NCI-H1105 (cell line): Measurements from ENCODE around the gene DNM3.
"Not testable (repeated sequence)": the region's sequence is repeated elsewhere in the genome, so short reads cannot be mapped to it uniquely, and the experiment has no call there.

Source experiments
- DNase-seq: peaks from one replicate; lab custom pipeline; 2025; lab: John Stamatoyannopoulos, UW

DNM3 gene

DNA sequence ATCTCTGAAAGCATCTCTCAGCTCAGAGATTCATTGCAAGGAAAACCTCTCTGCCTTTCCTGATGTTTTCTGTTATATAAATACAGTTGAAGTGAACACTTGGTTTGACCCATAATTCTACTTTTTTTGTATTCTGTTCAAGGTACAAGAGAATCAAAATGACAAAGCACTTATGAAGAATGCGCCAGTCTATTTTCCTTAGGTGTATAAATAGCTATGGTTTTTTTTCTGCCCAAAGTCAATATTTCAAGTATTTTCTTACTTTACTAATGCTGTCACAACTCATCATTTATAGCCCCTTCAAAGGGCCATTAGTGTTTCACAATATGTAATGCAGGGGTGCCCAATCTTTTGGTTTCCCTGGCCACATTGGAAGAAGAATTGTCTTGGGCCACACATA is 436.7 kb downstream of the DNM3 start:
- DNase-seq: no peak

GRCh38 chr1:172278478-172278877 is 437.2 kb downstream of the DNM3 start:
- no peak for DNase-seq

DNA sequence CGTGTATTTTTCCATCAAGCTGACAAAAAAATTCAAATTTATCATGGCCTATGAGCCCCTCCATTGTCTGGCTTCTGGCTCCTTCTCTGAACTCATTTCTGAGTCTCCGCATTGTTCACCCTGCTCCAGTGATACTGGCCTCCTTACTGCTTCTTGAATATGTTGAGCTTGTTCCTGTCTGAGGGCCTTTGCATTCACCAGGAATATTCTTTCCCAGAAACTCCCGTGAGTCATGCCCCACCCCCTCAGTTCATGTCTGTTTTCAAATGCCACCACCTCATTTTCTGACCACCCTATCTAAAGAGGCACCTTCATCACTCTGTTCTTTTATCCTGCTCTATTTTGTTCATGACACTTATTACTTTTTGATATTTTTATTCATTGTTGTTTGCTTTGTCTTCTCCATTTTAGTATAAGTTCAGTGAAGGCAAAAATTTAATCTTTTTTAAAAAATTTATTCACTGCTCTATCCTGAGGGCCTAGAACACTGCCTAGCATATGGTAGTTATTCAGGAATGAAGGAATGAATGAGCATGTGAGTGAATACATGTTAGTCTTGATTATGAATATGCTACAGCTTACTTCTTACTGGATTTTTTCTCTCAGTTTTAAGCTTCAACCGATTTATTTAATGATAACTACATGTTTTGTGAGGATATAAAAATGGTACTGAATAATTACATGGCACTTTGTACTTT is 438.8 kb downstream of the DNM3 start:
- DNase-seq: no peak

GRCh38 chr1:172283766-172284165 is 442.5 kb downstream of the DNM3 start:
- DNase-seq: no peak

DNA sequence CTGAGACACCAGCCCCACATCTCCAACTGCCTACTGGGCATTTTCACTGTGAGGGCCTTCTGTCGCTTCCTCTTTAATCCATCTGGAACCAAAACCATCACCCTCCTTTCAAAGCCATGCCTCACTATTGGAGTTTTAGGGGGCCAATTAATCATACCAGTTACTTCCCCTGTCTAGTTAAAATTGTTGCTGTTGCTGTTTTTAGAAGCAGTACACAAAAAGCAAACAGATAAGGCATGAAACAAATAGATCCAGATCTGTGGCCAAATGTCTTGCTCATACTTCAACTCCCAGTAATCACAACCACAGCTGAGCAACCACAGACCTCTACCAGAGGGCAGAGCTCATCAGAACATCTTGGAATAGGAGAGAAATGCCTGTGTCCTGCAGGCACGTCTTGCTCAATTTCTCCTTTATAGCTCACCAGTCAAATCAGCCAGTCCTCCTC is 445.4 kb downstream of the DNM3 start:
- no peak for DNase-seq

DNA sequence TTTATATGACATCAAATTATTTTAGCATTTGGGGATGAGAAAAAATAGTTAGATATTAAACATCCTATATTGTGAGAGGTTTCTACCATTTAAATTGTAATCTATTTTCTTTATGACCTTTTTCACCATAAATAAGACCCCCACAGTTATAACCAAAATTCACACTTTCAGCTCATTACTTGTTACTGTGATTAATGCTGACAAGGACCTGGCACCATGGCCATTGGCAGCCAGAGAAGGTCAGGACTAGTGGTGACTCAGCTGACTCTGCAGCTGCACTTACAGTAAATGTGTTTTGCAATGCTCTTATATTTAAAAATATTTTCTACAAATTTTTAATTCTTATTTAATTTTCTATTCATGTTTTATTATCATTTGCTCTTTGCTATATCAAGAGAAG is 445.9 kb downstream of the DNM3 start:
- no peak for DNase-seq

DNA sequence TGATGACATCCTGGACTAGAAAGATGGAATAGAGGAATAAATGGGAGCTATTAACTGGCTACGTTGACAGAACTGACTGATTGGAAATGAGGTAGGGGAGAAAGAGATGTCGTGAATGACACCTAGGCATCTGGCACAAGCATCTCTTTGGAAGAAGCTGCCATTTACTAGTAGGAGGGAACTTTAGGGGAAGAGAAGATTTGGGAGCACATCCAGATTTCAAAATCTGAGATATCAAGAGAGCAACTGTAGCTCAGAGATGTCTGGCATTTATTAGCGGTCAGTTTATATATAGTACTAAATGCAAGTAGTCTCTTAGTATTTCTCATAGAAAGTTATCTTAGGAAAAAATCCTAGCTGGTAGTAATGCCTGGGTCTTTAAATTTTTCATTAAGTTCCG is 447.3 kb downstream of the DNM3 start:
- no peak for DNase-seq

DNA sequence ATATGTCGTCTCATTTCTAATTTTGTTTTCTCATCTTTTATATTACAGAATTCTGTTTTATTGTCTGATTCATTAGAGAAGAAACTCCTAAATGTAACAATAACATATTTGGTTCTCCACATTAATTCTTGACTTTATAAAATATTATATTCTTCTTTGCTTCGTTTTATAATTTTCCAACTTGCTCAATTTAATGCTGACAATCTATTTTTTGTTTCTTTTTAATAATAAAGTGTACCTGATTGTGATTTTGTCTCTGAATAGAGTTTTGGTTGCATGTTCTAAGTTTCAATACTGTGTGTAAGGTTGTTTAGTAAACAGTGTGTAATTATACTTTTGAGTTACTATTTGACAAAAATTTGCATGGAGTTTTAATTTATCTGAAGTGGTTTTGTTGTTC is 448.1 kb downstream of the DNM3 start:
- DNase-seq: no peak

DNA sequence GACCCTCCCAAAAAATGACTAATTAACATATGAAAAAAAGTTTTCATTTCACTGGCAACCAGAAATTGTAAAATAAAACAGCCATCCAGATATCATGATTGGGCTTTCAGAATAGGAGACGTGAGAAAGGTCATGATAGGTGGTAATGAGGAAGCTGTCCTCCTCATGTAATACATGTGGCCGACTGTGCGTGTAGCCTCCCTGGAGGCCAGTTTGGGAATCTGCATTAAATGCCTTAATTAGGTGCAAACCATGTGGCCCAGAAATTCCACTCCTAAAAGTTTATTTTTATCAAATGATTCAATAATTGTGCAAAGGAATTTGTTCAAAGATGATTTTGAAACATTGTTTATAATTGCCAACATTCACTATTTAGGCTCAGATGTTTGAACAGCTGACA is 451.5 kb downstream of the DNM3 start:
- DNase-seq: no peak

DNA sequence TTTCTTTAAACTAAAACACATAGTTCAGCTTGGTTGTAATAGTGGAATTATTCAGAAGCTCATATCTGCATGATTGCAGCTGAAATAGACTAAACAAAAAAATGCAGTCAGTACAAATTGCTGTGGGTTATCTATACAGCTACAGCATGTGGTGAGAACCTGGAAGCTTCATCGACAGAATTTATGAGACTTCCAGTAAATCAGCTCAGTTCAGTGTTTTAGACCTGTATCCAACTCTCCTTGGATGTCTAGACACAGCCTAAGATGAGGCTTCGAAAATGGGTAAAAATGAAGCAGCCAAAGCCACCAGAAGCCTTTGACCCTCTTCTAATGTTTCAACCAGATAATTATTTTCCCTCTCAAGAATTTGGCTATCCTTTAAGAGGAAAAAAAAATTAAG is 452.1 kb downstream of the DNM3 start:
- DNase-seq: no peak

- no peak for DNase-seq
These were observed 456.8 kb downstream of the DNM3 start for GRCh38 chr1:172298141-172298540.

DNA sequence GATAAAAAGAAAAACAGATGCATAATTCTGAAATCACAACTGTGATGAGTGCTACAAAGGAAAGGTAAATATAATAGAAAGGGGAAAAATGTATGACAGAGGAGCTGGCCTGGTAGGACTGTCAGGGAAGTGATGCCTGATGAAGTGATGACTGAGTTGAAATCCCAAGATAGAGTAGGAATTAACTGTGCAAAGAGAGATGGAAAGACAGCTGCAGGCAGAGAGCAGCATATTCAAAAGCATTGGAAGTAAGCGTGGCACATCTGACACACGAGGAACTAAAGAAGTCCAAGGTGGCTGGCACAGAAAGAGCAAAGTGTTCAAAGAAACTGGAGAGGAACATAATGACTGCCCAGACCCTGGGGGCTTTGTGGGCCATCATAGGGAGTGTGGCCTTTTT is 457.6 kb downstream of the DNM3 start:
- DNase-seq: no peak

- no peak for DNase-seq
These were observed 458.2 kb downstream of the DNM3 start for GRCh38 chr1:172299515-172299914.

DNA sequence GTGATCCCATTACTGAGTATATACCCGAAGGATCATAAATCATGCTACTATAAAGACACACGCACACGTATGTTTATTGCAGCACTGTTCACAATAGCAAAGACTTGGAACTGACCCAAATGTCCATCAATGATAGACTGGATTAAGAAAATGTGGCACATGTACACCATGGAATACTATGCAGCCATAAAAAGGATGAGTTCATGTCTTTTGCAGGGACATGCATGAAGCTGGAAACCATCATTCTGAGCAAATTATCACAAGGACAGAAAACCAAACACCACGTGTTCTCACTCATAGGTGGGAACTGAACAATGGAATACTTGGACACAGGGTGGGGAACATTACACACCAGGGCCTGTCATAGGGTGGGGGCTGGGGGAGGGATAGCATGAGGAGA is 466.2 kb downstream of the DNM3 start:
- not testable (repeated sequence) for DNase-seq

- DNase-seq: no peak
These were observed 466.8 kb downstream of the DNM3 start for GRCh38 chr1:172308142-172308541.

DNA sequence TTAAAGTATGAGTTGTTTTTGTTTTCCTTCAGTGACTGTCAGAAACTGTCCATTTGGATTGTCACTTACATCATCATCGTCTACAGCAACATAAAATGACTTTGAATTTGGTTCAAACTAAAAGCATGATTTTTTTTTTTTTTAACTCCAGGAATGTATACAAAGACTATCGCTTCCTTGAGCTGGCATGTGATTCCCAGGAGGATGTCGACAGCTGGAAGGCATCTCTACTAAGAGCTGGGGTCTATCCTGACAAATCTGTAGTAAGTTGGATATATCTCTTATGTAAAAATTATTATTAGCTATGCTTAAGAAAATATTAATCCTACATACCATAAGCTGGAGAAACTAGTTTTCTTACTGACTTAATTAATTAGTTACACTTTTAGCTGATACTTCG is 467.3 kb downstream of the DNM3 start:
- DNase-seq: no peak

DNA sequence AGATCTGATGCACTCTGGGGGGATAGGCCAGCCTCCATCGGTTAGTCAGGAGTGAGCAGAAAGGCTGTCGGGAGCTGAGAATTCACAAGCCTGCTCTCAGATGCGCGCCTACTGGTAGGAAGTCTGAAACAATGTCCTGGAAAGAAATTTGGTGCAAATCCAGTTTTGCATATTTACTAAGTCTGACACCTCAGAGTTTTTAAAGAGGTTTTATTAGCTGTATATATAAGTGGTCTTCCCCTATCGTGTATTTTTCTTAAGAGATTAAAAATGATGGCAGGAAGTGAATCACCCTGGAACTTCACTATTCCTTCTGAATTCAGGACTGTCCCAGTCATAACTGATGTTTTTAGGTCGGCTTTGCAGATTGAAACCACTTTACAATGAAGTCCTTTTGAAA is 479.4 kb downstream of the DNM3 start:
- DNase-seq: no peak

DNA sequence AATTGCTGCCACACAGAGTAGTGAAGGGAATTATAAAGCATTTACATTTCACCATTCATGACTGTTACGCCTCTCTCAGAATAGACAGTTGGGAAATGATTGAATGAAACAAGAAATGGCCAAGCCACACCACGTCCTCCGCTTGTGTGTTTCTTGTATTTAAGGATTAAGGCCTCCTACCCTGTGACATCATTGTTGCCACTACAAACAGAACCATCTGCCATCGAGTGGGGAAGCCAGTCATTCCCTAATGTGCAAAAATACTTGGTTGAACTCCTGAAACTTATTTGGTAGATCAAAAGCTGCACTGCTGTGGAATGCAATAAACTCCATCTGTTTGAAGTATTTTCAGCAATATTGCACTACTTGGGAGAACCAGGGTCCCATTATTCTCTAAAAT is 480.2 kb downstream of the DNM3 start:
- DNase-seq: no peak

DNA sequence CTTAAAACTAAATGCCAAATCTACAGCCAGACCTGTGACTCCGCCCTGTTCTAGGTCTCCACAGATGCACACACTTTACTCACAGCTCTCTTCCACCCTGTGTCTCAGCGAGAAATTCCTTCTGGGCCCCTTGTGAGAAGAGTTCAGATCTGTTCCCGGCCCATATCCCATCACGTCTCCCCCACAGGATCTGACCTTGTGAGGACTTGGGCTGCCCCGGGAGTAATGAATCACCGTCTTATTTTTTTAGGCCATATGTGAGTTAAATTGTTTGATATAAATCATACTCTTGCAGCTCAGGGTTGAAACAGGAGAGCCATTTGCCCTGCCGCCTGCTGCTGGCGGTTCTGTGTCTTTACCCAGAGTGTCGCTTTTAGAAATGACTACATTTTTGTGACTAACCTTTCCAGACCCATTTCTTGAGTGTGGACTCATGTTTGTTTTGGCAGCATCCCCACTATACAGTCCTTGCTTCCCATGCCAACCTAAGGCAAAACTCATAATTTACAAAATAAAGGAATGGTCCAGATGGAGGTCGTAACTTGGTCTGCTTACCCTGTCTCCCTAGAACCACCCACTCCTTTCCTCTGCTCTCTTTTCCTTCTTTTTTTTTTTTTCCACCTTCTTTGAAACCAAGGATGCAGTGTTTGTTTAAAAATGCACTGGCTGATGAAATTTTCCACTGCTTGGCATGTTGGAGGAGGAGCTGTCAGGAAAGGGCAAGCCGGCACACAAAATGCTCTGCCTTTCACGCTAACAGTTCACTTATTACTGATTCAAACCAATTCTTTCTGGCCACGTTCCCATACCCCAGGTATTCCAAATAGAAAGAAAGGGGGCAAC is 481.1 kb downstream of the DNM3 start:
- DNase-seq: no peak

GRCh38 chr1:172323686-172324085 is 482.4 kb downstream of the DNM3 start:
- no peak for DNase-seq

- DNase-seq: no peak
These were observed 482.8 kb downstream of the DNM3 start for GRCh38 chr1:172324086-172324485.

- no peak for DNase-seq
These were observed 483.5 kb downstream of the DNM3 start for GRCh38 chr1:172324761-172325160.

DNA sequence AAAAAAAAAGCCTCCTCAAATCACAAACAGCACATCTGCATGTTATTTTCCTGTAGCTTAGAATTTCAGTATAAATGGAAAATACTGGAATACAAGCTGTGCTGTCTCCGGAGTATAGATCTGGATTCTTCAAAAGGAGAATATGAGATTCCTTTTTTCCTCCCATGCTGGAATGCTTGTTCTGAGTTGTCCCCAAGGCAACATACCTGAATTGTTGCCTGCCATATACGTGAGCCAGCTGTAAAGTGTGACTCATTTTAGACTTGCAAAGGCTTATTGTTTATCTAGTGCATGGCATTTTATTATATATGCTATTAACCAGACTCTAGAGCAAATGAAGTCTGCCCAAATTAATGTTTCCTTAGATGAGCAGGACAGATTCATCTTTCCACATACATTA is 484.2 kb downstream of the DNM3 start:
- no peak for DNase-seq

DNA sequence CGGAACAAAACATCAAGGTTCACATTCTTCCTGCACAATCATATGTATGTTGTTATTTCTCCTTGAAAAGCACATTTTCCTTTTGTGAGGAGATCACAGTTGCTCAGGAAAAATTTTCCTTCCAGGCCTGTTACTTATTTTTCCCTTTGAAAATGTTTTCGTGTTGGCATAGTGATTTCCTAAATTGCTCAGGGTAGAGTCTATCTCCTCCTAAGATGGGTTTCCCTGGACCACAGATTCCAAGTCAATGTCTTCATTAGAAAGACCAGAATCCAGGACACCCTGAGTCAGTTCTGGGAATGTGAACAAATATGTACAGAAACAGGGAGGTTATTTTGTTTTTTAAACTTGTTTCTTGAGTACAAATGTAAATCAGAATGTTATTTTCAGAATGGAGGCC is 484.8 kb downstream of the DNM3 start:
- DNase-seq: no peak
